ENCODE results near the gene NANOS3. TPM values are rescaled to one million over a fixed set of nuclear protein-coding genes. Genes with fewer than 3 reads are reported as not detected.

Gene NANOS3
- total and polyA plus RNA-seq, 2 of the 13 experiments (the other 11 are each of a cell fraction or from before 2014, with no cell fraction given): 0.21 TPM; not detected in 1

DNA sequence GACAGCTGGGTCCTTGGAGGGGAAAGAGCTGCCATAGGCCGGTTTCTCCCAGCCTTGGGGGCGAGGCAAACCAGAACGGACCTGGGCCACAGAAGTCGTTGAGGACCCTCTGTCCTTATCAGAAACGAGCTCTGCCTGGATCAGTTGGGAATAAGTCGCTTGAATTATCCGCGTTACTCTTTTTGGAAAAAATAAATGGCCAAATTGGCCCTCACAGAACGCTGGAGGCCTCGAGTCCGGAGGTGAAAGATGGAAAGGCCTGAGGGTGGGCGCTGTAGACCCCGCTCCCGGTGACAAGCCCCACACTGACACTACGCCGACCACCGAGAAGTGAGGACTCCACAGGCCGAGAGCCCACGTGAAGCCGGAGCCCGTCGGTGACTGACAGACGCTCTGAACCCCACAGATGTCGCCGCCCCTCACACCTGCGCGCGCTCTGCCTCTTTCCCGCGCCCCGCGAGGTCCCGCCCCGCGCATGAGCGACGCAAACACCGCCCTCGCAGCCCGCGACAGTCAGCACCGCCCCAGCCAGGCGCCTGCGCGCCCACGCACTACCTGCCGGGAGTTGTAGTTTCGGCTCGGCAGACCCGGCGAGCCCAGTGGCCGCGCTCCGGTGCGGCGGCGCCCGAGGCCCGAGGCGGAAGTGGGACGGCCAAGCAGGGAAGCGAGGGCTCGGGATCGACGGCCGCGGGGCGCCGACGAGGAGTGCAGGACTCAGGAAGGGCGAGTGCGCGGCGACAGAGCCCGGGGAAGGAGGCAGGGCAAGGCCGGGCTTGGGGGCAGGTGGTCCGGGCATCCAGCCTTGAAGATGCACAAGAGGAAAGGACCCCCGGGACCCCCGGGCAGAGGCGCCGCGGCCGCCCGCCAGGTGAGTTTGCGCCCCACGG, 28.9 kb downstream of the NANOS3 start, which contains the start of the genes BRME1 and CC2D1A (continued):
- no peak for TF ChIP-seq SRSF9 (IDR thresholded peaks at IDR 0.05; ENCODE audit: borderline replicate concordance, insufficient read depth, low read depth, low read length, poor library complexity, severe bottlenecking)
- no peak for TF ChIP-seq ZNF432 (CRISPR knock-in tag; IDR thresholded peaks at IDR 0.05; ENCODE audit: borderline replicate concordance)
- TF ChIP-seq HNRNPUL1 (IDR thresholded peaks at IDR 0.05; ENCODE audit: low read depth, low read length): no peak
- TF ChIP-seq CBFB (CRISPR knock-in tag; IDR thresholded peaks at IDR 0.05): no peak; the same call in 1 of the 2 replicates
- no peak for TF ChIP-seq TBL1XR1 (IDR thresholded peaks at IDR 0.05; ENCODE audit: borderline replicate concordance, low read length, partially characterized antibody)
- TF ChIP-seq ATF5 (CRISPR knock-in tag; IDR thresholded peaks at IDR 0.05; ENCODE audit: low read depth): no peak; the same call in 1 of the 2 replicates
- TF ChIP-seq ZBTB46 (CRISPR knock-in tag; IDR thresholded peaks at IDR 0.05; ENCODE audit: borderline replicate concordance): no peak
- no peak for TF ChIP-seq ZNF207 (IDR thresholded peaks at IDR 0.05; ENCODE audit: borderline replicate concordance)
- no peak for TF ChIP-seq JUNB (CRISPR knock-in tag; IDR thresholded peaks at IDR 0.05; ENCODE audit: borderline replicate concordance)
- peak; percentile 91; the same call in 1 of the 2 replicates for TF ChIP-seq ZSCAN31 (CRISPR knock-in tag; IDR thresholded peaks at IDR 0.05; ENCODE audit: low read depth)
- TF ChIP-seq HMG20A (CRISPR knock-in tag; IDR thresholded peaks at IDR 0.05; ENCODE audit: borderline replicate concordance): no peak
- TF ChIP-seq HOXA9 (CRISPR knock-in tag; IDR thresholded peaks at IDR 0.05; ENCODE audit: borderline replicate concordance): no peak
- 0 out of 2 replicates have a peak, but pooled peaks have one; percentile 76 for TF ChIP-seq AHR (CRISPR knock-in tag; IDR thresholded peaks at IDR 0.05)
- peak; percentile 53 for TF ChIP-seq NCOA2 (CRISPR knock-in tag; IDR thresholded peaks at IDR 0.05)
- TF ChIP-seq NR2F6 (IDR thresholded peaks at IDR 0.05): no peak
- TF ChIP-seq NR2F6 (CRISPR knock-in tag; IDR thresholded peaks at IDR 0.05): peak; percentile 16; the same call in 1 of the 2 replicates
- peak; percentile 93 for TF ChIP-seq ZNF776 (CRISPR knock-in tag; IDR thresholded peaks at IDR 0.05)
- TF ChIP-seq SMAD9 (CRISPR knock-in tag; IDR thresholded peaks at IDR 0.05): no peak
- TF ChIP-seq NFRKB (IDR thresholded peaks at IDR 0.05): no peak
- peak; percentile 81 for TF ChIP-seq HOXD1 (CRISPR knock-in tag; IDR thresholded peaks at IDR 0.05)
- no peak for TF ChIP-seq ZKSCAN1 (IDR thresholded peaks at IDR 0.05; ENCODE audit: low read length)
- no peak for TF ChIP-seq RFXANK (CRISPR knock-in tag; IDR thresholded peaks at IDR 0.05)
- no peak for TF ChIP-seq THYN1 (CRISPR knock-in tag; IDR thresholded peaks at IDR 0.05; ENCODE audit: borderline replicate concordance, low read depth)
- TF ChIP-seq, protein P1, sequence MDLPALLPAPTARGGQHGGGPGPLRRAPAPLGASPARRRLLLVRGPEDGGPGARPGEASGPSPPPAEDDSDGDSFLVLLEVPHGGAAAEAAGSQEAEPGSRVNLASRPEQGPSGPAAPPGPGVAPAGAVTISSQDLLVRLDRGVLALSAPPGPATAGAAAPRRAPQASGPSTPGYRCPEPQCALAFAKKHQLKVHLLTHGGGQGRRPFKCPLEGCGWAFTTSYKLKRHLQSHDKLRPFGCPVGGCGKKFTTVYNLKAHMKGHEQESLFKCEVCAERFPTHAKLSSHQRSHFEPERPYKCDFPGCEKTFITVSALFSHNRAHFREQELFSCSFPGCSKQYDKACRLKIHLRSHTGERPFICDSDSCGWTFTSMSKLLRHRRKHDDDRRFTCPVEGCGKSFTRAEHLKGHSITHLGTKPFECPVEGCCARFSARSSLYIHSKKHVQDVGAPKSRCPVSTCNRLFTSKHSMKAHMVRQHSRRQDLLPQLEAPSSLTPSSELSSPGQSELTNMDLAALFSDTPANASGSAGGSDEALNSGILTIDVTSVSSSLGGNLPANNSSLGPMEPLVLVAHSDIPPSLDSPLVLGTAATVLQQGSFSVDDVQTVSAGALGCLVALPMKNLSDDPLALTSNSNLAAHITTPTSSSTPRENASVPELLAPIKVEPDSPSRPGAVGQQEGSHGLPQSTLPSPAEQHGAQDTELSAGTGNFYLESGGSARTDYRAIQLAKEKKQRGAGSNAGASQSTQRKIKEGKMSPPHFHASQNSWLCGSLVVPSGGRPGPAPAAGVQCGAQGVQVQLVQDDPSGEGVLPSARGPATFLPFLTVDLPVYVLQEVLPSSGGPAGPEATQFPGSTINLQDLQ (CRISPR knock-in tag; IDR thresholded peaks at IDR 0.05): peak; percentile 66; the same call in 1 of the 2 replicates
- TF ChIP-seq ZNF558 (CRISPR knock-in tag; IDR thresholded peaks at IDR 0.05; ENCODE audit: borderline replicate concordance): no peak; the same call in 1 of the 2 replicates
- TF ChIP-seq ZNF343 (CRISPR knock-in tag; IDR thresholded peaks at IDR 0.05): no peak
- no peak for TF ChIP-seq NPAS2 (CRISPR knock-in tag; IDR thresholded peaks at IDR 0.05; ENCODE audit: borderline replicate concordance)

Data from HepG2 (cell line).